NCI-H146 (cell line): ENCODE results near the gene PSMB8.
"Not testable (repeated sequence)": the region's sequence is repeated elsewhere in the genome, so short reads cannot be mapped to it uniquely, and the experiment has no call there.

Experiments used
- DNase-seq: peaks from one replicate; lab custom pipeline; 2025; lab: John Stamatoyannopoulos, UW

PSMB8 gene

DNA sequence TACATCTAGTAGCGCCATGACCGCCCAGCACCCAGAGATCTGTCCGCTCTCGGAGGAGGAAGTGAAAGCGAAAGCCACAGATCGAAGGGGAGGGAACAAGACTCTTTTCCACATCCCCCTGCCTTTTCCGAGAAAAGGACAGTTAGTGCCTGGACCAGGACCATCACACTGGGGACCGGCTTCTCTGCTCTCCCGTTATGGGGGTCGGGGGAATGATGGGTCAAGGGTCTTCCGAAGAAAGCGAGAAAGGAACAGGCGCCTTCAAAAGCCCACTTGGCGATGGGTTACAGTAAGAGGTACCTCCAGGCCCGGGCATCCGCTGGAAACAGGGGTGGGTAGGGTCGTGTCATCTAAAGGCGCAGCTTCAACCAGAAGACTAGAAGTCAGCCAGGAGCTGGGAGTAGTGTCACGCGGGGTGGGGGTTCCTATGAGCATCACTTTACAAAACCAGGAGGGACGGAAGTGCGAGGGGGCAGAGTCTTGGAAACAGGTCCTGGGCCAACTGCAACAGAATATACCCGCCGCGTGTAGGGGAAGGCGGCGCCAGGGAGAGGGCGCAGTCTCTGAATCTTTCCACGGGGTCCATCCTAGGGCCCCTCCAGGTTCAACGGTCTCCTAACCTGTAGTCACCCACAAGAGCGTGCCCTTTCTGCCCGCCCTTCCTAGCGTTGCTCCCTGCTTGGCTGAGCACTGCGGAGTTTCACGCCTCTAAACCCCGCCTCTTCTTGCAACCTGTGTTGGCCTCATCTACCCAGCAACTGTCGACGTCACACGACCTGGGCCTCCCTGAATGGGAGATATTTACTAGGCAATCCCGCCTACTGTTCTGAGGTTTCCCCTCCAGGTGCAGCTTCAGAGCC, at the start of gene PSMB8:
TSS of gene PSMB8 (minus strand) at position 69 of the 860 bp plus-strand sequence. CDS start at position 18, 51 bp downstream.
- peak; percentile 91 for DNase-seq

GRCh38 chr6:32890831-32891230, 47.0 kb upstream of the PSMB8 start:
- DNase-seq = no peak

DNA sequence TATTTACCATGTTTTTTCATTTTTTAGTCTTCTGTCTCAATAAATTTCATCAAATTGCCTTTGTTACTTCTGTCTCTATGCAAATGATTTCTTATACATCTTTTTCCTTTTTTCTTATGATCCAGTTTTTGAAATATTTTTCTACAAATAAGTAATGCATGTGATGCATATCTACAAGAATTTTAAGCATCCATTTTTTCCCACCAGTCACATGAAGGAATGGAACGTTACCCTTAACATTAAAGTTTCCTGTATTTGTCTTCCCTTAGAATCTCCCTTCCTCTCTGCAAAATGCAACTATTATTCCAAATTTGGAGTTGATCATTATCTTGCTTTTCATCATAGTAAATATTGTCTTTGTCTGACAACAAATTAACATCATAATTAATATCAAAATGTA, 45.7 kb upstream of the PSMB8 start:
- no peak for DNase-seq

GRCh38 chr6:32888576-32888975, 44.7 kb upstream of the PSMB8 start:
- no peak for DNase-seq

DNA sequence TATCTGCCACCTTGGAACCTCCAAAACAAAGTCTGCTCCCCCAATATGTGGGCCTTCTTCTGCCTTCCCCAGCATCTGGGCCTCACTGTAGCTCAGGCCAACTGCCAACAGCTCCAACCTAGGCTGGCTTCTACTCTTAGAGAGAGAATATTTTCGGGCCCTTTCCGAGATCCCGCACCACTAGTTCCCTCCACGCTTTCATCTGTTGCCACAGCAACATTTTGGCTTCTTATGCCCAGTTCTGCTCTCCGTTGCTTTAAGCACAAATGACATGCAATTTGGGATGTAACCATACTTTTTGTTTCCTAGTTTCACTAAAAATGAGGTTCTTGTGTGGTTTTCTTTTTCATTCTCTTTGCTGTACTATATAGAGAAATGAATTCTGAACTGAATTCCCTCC, 43.8 kb upstream of the PSMB8 start:
- DNase-seq = no peak

GRCh38 chr6:32886681-32887383, 43.0 kb upstream of the PSMB8 start:
- DNase-seq = no peak

- peak; percentile 68 for DNase-seq
Measured at GRCh38 chr6:32885698-32886286, 41.9 kb upstream of the PSMB8 start.

GRCh38 chr6:32883789-32884188, 39.9 kb upstream of the PSMB8 start:
- DNase-seq = no peak

DNA sequence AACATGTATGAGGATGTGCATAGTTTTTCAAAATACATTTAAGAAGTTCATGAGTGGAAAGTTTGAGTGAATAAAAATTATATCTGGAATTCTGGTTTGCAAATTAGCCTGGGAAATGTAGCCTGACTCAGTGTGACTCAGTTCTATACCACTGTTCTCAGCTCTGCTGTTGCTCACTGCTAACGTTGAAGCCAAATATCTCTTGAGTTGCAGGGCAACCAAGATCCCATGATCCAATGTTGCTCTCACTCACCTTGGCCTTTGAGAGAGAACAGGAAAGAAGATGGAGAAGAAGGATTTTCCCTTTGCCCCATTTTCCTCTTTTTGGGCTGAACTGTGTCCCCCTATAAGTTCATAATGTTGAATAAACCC, 39.0 kb upstream of the PSMB8 start:
- no peak for DNase-seq

- not testable (repeated sequence) for DNase-seq
Measured at GRCh38 chr6:32880962-32881361, 37.1 kb upstream of the PSMB8 start.

- no peak for DNase-seq
Measured at GRCh38 chr6:32879691-32880090, 35.8 kb upstream of the PSMB8 start.

GRCh38 chr6:32876603-32877002, 32.8 kb upstream of the PSMB8 start:
- no peak for DNase-seq

DNA sequence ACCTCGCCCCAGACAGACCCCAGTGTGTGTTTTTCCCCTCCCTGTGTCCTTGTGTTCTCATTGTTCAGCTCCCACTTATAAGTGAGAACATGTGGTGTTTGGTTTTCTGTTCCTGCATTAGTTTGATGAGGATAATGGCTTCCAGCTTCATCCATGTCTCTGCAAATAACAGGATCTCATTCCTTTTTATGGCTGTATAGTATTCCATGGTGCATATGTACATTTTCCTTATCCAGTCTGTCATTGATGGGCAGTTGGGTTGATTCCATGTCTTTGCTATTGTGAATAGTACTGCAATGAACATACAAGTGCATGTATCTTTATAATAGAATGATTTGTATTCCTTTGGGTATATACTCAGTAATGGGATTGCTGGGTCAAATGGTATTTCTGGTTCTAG, 30.1 kb upstream of the PSMB8 start:
- DNase-seq = not testable (repeated sequence)

DNA sequence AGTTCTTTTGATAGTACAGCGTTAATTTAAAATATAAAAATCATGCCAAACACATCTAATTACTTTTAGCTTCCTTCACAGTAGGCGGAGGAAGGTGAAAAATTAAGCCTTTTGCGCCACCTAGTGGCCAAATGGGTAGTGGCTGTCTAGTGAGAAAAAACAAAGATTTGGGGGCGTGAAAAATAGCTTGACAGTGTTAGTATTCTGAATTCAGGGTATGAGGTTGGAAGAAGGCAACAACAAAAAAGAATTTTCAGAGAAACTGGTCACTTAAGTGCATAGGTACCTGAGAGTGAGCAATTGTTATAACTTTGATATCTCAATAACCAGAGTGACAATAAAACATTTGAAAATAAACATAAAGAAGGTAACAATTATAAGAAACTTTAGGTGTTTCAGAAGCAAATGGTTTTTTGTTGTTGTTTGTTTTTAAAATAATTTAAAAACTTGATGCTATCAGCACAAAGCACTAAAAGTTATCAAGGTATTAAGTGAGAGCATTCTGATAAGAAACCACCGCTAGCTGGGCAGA, 24.5 kb upstream of the PSMB8 start:
- peak; percentile 52 for DNase-seq

DNA sequence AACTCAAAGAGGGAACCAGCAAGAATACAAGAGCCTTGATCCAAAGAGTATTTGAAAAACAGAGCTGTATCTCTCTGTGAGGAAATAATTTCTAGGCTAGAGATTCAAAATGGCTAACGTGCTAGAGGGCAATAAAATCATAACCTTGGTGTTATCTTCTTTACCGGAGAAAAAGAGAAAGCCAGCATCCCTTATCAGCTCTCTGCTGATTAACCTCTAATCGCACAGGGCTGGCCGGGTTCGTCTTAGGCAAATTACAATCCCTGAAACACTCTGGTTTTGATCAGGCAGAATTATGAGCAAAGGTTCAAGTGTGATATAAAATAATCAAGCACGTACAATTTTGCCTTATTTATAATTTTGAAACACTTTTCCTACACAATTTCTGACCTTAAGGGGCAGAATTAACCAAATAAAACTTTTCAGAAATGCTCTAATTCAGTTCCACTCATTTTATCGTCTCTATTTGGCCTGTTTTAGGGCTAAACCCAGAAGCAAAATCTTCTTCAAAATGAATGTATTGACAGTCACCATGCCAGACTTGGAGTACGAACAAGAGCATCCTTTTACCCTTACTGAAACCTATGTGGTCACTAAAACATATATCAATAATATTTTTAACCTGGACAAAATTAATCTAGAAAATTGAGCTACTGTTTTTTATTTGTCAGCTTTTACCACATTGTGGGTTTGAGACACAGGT, 23.9 kb upstream of the PSMB8 start:
- DNase-seq = no peak

GRCh38 chr6:32867022-32867477, 23.2 kb upstream of the PSMB8 start:
- DNase-seq = no peak

DNA sequence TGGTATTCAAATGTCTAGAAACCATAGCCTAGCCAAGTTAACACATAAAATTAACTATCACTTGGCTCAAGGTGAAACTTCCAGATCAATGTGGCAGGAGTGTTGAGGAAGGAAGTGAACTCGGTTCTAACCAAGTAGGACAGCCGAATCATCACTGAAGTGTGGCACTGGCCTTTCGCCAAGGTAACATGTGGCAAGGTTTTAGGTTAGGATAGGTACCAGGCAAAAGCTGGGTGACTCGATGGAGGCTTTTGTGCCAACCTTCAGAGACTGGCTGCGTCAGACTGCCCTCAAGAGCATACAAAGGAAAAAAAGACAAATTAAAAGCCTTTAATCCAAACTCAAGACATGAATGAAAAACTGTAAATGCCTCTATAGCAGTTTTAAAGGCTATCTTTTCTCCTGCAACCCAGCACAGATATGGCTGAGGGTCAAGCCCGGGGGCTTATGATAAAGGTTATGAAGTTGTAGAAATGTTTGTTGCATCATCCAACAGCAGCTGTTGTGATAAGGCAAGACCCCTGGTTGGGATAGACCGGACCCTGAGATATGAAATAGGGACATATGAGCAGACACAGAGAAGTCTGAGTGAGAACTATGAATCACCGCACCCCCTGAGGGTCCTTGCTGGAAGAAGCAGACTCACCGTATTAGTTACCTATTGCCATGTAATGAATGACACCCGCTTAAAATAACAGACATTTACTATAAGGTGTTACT, 22.0 kb upstream of the PSMB8 start:
- no peak for DNase-seq

- DNase-seq = no peak
Measured at GRCh38 chr6:32862725-32863124, 18.9 kb upstream of the PSMB8 start.

- no peak for DNase-seq
Measured at GRCh38 chr6:32860674-32861073, 16.8 kb upstream of the PSMB8 start.

DNA sequence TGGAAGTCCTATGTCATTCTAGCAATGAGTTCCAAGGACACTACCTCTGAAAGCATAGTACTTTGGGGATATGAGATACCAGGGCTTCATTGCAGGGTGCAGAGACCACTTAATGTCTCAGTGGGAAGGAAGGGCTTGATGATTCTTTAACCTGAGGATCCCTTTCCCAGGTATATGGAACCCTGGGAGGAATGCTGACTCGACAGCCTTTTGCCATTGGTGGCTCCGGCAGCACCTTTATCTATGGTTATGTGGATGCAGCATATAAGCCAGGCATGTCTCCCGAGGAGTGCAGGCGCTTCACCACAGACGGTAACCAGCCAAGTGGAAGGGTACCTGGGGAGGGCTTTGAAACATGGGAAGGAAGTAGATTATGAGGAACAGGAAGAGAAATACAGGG, 14.3 kb upstream of the PSMB8 start:
- DNase-seq = no peak

DNA sequence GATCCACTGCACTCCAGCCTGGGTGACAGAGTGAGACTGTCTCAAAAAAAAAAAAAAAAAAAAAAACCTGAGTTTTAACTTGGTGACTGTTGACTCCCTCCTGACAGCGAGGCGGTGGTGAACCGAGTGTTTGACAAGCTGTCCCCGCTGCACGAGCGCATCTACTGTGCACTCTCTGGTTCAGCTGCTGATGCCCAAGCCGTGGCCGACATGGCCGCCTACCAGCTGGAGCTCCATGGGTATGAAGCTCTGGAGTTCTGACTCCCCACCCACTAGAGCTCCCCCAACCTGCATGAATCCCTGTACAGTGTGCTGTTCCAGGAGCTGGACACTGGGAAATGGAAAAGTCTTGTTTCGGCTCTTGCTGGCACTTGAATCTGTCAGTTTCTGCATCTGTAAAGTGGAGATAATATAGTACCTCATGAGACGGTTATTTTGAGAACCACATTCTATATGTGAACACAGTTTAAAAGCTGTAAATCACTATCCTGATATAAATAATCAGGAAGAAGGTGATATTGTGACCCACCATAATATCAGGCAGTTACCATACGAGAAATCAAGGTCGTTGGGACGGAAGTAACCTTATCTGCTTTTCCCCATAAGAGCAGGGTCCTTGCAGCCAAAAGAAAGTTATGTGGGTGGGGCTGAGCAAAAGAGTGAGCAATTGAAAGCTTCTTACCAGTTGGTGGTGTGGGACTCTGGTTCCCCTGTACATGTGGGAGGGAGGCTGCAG, 13.5 kb upstream of the PSMB8 start:
- no peak for DNase-seq
